ENCODE results near the gene DPP4. TPM values are rescaled to one million over a fixed set of nuclear protein-coding genes. Genes with fewer than 3 reads are reported as not detected.

The DPP4 gene
- total RNA-seq: 1 to 10 TPM; 1.6 to 5.3 (median 3.8) TPM

- WGBS: 4% methylated on average over 17 of the region's 71 CpGs
- peak in 1 of 2 donors; percentile 75 for DNase-seq (ENCODE audit: low spot score in 2 of 2)
These were observed at the start of gene DPP4 for GRCh38 chr2:162073888-162074631. TSS of gene DPP4 (minus strand) at chr2:162074215. CDS start at chr2:162073981, 234 bp downstream.

DNA sequence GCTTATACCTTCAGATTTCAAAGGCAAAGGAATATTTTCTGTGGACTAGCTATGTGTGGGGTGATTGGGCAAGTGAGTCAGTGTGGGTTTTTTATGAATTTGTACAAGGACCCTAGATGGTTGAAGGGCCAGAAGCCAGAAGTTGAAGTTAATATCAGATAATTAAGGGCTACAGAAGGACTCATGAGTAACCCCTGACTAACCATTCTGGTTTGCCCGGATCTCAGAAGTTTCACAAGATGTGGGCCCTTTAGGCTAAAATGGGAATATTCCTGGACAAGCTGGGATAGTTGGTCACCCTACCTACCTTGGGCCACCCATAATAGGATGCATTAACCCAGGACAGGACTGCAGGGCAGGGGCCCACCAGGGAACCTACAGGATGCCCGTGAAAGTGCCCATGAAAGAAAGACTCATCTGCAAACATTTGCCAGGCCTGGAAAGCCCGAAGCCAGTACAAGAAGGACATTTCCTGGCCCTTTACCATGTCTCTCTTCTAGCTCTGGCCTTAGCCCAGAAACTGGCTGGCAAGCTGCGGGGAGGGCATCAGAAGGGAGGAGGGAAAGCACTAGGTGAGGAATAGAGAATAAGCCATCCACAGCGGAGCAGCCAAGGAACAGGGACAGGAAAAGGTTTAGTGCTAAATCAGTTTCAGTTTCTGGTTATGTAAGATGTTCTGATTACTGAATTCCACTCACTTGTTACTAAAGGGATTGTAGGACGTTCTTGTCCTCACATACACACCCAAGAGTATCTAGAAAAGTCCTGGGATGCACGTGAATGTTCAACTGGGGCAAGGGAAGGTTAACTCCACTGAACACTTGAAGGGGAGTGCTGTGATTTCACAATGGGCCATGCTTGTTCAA is 44.4 kb upstream of the DPP4 start:
- no peaks in the 10 kb centered on the region for H3K27me3 ChIP-seq
- no peak for TF ChIP-seq POLR2A (IDR thresholded peaks at IDR 0.05)
- TF ChIP-seq CTCF (IDR thresholded peaks at IDR 0.05): no peak
- TF ChIP-seq EP300 (IDR thresholded peaks at IDR 0.05): no peak
- no peak for TF ChIP-seq POLR2AphosphoS5 (IDR thresholded peaks at IDR 0.05)
- no peak overlapping the region for H3K4me3 ChIP-seq
- no peaks in the 10 kb centered on the region for H3K36me3 ChIP-seq
- no peaks in the 10 kb centered on the region for H3K9me3 ChIP-seq
- no peak for DNase-seq (ENCODE audit: low spot score in 2 of 2)
- no peak overlapping the region for H3K27ac ChIP-seq
- peaks cover 25% of the 10 kb centered on the region for H3K4me1 ChIP-seq
- 22% methylated on average over 7 of the region's 7 CpGs for WGBS

More at GRCh38 chr2:162073888-162074631, at the start of gene DPP4:
- Histone ChIP-seq H3K4me1 (peaks cover 22% of the 10 kb centered on the region), H3K9me3 (peaks cover 5% of the 10 kb centered on the region), H3K27me3 (peaks cover 10% of the 10 kb centered on the region), H3K36me3 (no peaks in the 10 kb centered on the region), H3K27ac (peak within 1 kb of the TSS; percentile 79), H3K4me3 (peak within 1 kb of the TSS; percentile 81)
- no peak for TF ChIP-seq EP300 (IDR thresholded peaks at IDR 0.05)

DNA sequence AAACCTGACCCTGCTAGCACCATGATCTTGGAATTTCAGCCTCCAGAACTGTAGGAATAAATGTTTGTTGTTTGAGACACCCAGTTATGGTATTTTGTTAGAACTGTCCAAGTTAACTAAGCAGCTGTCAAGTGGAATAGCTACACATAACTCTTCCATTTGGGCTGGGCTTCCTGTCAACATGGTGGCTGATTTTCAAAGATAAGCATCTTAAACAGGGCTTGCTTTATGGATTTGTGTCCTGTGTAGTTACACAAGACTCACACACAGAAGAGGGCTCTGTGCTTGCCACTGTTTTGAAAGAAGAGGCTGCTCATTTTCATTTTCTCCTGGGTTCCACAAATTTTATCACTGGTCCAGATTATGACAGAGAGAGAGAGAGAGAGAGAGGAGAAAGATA is 42.3 kb upstream of the DPP4 start:
- TF ChIP-seq POLR2A (IDR thresholded peaks at IDR 0.05) (no peak), CTCF (IDR thresholded peaks at IDR 0.05) (no peak), EP300 (IDR thresholded peaks at IDR 0.05) (no peak), POLR2AphosphoS5 (IDR thresholded peaks at IDR 0.05) (no peak)
- DNase-seq (ENCODE audit: low spot score in 2 of 2): no peak
- Histone ChIP-seq H3K4me3 (no peak overlapping the region), H3K9me3 (no peaks in the 10 kb centered on the region), H3K36me3 (no peaks in the 10 kb centered on the region), H3K27ac (no peak overlapping the region), H3K4me1 (peaks cover 46% of the 10 kb centered on the region), H3K27me3 (no peaks in the 10 kb centered on the region)

GRCh38 chr2:162115076-162115475 is 41.1 kb upstream of the DPP4 start:
- H3K27me3 ChIP-seq: no peaks in the 10 kb centered on the region
- H3K36me3 ChIP-seq: no peaks in the 10 kb centered on the region
- no peaks in the 10 kb centered on the region for H3K9me3 ChIP-seq
- no peak overlapping the region for H3K4me3 ChIP-seq
- peaks cover 46% of the 10 kb centered on the region for H3K4me1 ChIP-seq
- no peak for DNase-seq (ENCODE audit: low spot score in 2 of 2)
- TF ChIP-seq EP300 (IDR thresholded peaks at IDR 0.05) (no peak), POLR2A (IDR thresholded peaks at IDR 0.05) (no peak), CTCF (IDR thresholded peaks at IDR 0.05) (no peak), POLR2AphosphoS5 (IDR thresholded peaks at IDR 0.05) (no peak)
- no peak overlapping the region for H3K27ac ChIP-seq
- WGBS: 98% methylated on average over 2 of the region's 2 CpGs

GRCh38 chr2:162114271-162114670 is 40.3 kb upstream of the DPP4 start:
- Histone ChIP-seq H3K4me3 (no peak overlapping the region), H3K4me1 (peaks cover 46% of the 10 kb centered on the region), H3K27ac (no peak overlapping the region), H3K9me3 (no peaks in the 10 kb centered on the region), H3K36me3 (no peaks in the 10 kb centered on the region), H3K27me3 (no peaks in the 10 kb centered on the region)
- 54% methylated on average over 1 of the region's 1 CpG for WGBS
- TF ChIP-seq POLR2A (IDR thresholded peaks at IDR 0.05) (no peak), EP300 (IDR thresholded peaks at IDR 0.05) (no peak), POLR2AphosphoS5 (IDR thresholded peaks at IDR 0.05) (no peak), CTCF (IDR thresholded peaks at IDR 0.05) (no peak)
- no peak for DNase-seq (ENCODE audit: low spot score in 2 of 2)
